ENCODE measurements around the gene TMBIM6. TPM values are rescaled to one million over a fixed set of nuclear protein-coding genes. Genes with fewer than 3 reads are reported as not detected.

TMBIM6 gene
- polyA plus RNA-seq, 4 donors: 443 to 774 (median 723) TPM

- no peak for DNase-seq (ENCODE audit: low read depth in 4 of 4, low spot score in 3 of 4)
Observed at GRCh38 chr12:49811136-49811535, 69.8 kb downstream of the TMBIM6 start.

GRCh38 chr12:49811961-49812401, 70.6 kb downstream of the TMBIM6 start:
- no peak for DNase-seq (ENCODE audit: low read depth in 4 of 4, low spot score in 3 of 4)

GRCh38 chr12:49813131-49813530, 71.8 kb downstream of the TMBIM6 start:
- DNase-seq (ENCODE audit: low read depth in 4 of 4, low spot score in 3 of 4): no peak

Other genes starting within 250 kb of the TMBIM6 start
- 1 to 10 TPM; 2.4 to 8.5 (median 4.6) TPM for gene KCNH3, start 202.5 kb upstream of the TMBIM6 start, polyA plus RNA-seq (ENCODE audit: insufficient read length in 4 of 4)
- 10 to 100 TPM; 45.4 to 77.8 (median 64.5) TPM for gene MCRS1, start 173.4 kb upstream of the TMBIM6 start, polyA plus RNA-seq (ENCODE audit: insufficient read length in 4 of 4)
- gene FAM186B, start 135.9 kb upstream of the TMBIM6 start, polyA plus RNA-seq (ENCODE audit: insufficient read length in 4 of 4): 1 to 10 TPM in 2 of 4 donors, under 1 TPM in 2; 0.82 to 2.4 (median 1.00) TPM
- 10 to 100 TPM; 20.0 to 37.3 (median 22.3) TPM for gene PRPF40B, start 118.0 kb upstream of the TMBIM6 start, polyA plus RNA-seq (ENCODE audit: insufficient read length in 4 of 4)
- 10 to 100 TPM; 36.8 to 39.7 (median 37.8) TPM for gene FMNL3, start 34.2 kb upstream of the TMBIM6 start, polyA plus RNA-seq (ENCODE audit: insufficient read length in 4 of 4)
- gene NCKAP5L, start 86.9 kb downstream of the TMBIM6 start, polyA plus RNA-seq (ENCODE audit: insufficient read length in 4 of 4): 10 to 100 TPM; 14.1 to 24.3 (median 19.1) TPM
- gene BCDIN3D, start 101.5 kb downstream of the TMBIM6 start, polyA plus RNA-seq (ENCODE audit: insufficient read length in 4 of 4): 1 to 10 TPM; 5.3 to 9.6 (median 8.3) TPM
- gene FAIM2, start 162.3 kb downstream of the TMBIM6 start, polyA plus RNA-seq (ENCODE audit: insufficient read length in 4 of 4): 10 to 100 TPM in 1 of 4 donors, 1 to 10 TPM in 3; 3.3 to 35.7 (median 3.9) TPM
- 100 to 1,000 TPM in 3 of 4 donors, under 1 TPM in 1; 0.76 to 242 (median 119) TPM for gene AQP2, start 209.2 kb downstream of the TMBIM6 start, polyA plus RNA-seq (ENCODE audit: insufficient read length in 4 of 4)
- 1 to 10 TPM; 2.0 to 6.8 (median 3.4) TPM for gene AQP5, start 220.3 kb downstream of the TMBIM6 start, polyA plus RNA-seq (ENCODE audit: insufficient read length in 4 of 4)
- gene AQP6, start 231.4 kb downstream of the TMBIM6 start, polyA plus RNA-seq (ENCODE audit: insufficient read length in 4 of 4): 10 to 100 TPM in 3 of 4 donors, under 1 TPM in 1; 0.94 to 19.2 (median 16.6) TPM

Data from left renal pelvis (tissue), 4 donors.